HS-5 (cell line): ENCODE results near the gene EXOC6B.
"Not testable (repeated sequence)": the region's sequence is repeated elsewhere in the genome, so short reads cannot be mapped to it uniquely, and the experiment has no call there.

Source experiments
- DNase-seq: peaks from one replicate; pipeline ENCODE4 v3.0.0-alpha.2; 2012; ENCODE audit warnings: low read depth

The EXOC6B gene

GRCh38 chr2:72427022-72427861 is 398.6 kb downstream of the EXOC6B start:
- no peak for DNase-seq

DNA sequence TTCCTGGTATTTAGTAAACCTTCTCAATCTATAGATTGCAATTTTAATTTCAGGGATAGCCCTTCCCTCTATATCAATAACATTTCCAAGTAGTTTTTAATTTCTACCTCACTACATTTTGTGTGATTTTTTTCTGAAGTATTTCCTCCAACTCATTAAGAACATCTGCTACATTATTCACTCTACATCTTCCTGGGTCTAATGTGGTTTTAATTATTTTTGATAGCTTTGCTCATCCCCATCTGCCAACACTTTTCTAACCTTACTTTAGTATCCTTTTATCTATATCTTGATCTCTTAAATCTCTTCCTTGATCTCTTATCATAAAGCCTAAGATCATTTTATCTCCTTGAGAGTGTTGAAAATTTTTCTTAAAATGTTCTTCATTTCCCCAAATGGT is 399.8 kb downstream of the EXOC6B start:
- peak; percentile 11 for DNase-seq

- DNase-seq = no peak
Measured at GRCh38 chr2:72423756-72424155, 402.1 kb downstream of the EXOC6B start.

DNA sequence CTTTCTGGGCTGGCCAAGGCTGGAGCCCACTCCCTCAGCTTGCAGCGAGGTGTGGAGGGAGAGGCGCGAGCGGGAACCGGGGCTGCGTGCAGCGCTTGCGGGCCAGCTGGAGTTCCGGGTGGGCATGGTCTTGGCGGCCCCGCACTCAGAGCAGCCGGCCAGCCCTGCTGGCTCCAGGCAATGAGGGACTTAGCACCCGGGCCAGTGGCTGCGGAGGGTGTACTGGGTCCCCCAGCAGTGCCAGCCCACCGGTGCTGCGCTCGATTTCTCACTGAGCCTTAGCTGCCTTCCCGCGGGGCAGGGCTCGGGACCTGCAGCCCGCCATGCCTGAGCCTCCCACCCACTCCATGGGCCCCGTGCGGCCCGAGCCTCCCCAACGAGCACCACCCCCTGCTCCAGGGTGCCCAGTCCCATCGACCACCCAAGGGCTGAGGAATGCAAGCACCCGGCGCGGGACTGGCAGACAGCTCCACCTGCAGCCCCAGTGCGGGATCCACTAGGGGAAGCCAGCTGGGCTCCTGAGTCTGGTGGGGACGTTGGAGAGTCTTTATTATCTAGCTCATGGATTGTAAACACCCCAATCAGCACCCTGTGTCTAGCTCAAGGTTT is 404.0 kb downstream of the EXOC6B start:
- not testable (repeated sequence) for DNase-seq

DNA sequence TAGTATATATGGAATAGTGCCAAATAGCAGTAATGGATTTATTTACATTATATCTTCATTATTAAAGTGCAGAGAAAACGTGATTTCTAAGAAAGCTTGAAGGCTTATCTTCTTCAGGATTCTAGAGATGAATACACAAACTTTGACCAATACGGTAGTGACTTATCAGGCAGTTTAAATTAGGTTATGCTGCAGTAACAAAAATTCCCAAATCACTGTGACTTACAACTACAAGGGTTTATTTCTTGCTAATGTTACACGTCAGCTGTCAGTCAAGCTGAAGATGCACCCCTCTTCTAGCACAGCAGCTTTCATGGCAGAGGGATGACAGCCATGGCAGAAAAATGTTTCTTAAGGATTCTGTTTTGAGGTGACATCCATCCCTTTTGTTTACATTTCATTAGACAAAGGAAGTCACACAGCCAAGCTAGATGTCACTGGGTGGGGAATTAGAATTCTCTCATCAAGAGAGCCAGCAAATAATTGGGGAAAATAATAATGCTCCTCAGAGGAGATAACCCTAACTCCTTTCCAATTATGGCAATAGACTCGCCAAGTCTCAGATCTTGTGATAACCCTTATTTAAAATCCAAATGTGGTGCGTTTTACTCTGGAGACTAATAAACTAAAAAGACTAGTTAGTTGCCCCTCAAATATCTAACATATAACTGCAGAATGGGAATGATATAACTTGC is 409.9 kb downstream of the EXOC6B start:
- no peak for DNase-seq

DNA sequence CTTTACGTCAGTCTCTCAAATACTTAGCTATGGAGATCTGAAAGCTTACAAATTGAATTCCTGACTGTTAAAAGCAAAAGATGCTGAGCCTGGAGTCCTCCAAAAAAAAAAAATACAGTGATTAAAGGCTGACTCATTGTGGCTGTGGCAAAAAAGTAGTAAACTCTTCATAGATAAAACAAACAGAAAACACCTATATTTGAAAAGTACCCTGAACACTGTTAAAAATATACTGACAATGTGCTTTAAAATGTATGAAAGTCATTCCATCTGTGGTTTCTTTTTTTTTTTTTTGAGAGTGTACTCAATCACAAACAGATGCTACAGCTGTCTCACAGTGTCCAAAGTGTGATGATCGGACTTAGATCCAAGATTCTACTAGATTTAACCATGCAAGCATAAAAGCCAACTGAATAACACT is 410.6 kb downstream of the EXOC6B start:
- peak; percentile 23 for DNase-seq

GRCh38 chr2:72414137-72414760 is 411.6 kb downstream of the EXOC6B start:
- no peak for DNase-seq

DNA sequence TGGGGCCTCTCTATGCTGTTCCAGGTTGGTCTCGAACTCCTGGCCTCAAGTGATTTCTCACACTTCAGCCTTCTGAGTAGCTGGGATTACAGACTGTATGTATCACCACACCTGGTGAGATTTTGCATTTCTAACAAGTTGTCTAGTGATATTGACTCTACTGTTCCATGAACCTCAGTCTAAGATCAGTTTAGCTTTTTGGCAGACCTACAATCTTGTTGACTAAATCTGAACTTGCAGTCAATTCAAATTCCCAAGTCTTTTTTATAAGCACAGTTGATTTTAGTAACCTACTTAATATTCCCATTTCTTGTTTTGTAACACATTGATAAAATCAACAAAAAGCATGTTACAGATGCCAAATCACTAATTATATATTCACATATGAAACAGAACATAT is 412.1 kb downstream of the EXOC6B start:
- no peak for DNase-seq

DNA sequence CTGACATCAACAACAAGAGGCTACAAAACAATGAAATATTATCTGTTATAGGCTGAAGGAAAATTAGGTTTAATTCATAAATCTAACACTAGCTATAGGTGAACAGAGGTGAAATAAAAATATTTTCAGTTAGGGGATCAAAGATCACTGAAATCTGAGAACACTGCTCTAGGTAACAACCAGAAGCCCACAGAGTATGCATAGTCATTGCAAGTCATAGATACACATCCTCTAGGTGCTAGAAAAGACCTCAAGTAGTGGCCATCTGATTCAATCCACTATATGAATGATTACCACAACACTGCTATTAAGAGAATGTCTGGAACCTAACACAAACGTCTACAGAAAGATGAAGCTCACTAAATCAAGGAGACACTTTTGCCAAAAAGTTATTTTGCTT is 413.6 kb downstream of the EXOC6B start:
- DNase-seq = no peak

GRCh38 chr2:72399879-72400278 is 426.0 kb downstream of the EXOC6B start:
- DNase-seq = no peak

DNA sequence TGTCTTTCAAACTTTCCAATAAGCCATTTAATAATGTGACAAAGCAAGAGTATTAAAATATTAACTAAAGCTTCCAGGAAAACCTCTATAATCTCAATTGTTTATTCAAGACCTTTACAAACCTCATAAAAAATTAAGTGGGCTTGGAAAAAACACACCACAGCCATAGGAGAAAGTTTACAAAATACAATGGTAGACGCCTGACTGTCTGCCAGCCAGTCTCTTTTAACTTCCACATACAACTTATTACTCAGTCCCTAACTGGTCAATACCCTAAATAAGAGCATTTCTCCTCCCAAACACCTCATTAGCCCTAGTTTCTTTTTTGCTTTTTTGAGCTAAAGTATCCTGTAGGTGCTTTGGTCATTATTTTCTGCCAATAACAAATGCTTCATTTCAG is 430.7 kb downstream of the EXOC6B start:
- no peak for DNase-seq

DNA sequence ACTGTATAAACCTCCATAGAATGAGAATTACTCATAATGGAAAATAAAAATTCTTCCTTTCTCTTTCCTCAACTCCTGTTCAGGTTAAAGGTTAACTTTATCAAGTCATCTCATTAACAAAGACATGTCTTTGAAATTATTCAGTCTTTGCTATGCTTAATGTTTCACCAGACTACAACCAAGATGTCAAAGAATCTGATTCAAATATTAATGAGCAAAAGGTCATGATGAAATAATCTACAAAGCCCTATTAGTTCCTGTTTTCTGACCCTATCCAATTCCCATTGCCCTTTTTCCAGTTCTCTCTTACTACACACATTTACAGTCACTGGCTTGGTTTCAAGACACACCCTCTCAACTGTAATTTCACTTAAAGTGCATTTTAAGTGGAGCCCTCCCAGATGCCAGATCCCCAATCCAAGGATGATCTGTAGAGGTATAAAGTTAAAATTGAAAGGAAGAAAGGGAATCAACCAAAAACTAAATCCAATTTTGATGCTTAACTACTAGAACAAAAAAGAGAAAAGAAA is 431.2 kb downstream of the EXOC6B start:
- DNase-seq = no peak

GRCh38 chr2:72389447-72389846 is 436.4 kb downstream of the EXOC6B start:
- DNase-seq = no peak

DNA sequence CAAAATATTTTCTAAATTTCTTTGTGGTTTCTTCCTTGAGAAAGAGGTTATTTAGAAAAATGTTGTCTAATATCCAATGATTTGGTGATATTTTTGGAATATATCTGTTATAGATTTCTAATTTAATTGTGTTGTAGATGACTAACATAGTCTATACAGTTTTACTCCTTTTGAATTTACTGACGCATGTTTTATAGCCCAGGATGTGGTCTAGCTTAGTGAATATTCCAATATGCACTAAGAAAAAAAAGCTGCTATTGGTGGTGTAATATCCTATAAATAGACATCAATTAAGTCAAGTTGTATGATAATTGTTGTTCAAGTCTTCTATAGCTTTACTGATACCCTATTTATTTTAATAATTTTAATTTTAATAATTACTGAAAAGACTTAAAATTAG is 437.6 kb downstream of the EXOC6B start:
- DNase-seq = no peak

DNA sequence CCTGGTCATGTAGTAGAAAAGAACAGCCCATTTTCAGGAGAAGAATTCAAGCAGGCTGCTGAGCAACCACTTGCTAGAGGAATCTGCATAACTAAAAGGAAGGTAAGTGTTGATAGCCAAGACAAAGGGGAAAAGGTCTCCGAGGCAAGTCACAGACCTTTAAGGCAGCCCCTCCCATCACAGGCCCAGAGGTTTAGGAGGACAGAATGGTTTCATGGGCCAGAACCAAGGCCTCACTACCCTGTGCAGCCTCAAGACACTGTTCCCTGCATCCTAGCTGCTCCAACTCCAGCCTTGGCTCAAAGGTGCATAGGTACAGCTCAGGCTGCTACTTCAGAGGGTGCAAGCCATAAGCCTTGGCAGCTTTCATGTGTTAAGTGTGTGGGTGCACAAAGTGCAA is 439.5 kb downstream of the EXOC6B start:
- DNase-seq = no peak

DNA sequence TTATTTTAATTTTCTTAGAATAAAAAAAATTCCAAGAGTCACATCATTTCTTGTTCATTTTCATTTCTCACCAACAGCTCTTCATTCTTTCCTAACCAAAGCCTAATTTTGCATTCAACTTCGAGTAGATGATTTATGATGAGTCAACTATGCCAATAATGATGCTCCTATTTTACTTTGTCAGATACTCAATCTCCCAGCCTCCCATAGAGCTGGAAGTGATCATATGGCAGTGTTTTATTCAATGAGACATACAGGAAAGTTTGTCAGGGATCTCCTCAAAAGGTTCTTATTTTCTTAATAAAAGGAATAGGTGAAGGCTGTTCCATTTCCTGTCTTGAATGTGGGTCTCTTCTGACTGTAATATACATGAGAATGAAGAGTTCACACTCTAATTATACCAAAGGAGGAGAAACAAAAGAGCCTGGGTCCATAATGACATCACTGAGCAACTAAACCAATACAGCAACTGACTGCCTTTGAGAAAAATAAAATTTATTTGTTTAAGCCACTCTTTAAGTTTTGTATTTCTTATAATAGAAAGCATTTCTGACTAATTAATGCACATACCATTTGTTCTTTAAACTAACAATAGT is 447.0 kb downstream of the EXOC6B start:
- no peak for DNase-seq

DNA sequence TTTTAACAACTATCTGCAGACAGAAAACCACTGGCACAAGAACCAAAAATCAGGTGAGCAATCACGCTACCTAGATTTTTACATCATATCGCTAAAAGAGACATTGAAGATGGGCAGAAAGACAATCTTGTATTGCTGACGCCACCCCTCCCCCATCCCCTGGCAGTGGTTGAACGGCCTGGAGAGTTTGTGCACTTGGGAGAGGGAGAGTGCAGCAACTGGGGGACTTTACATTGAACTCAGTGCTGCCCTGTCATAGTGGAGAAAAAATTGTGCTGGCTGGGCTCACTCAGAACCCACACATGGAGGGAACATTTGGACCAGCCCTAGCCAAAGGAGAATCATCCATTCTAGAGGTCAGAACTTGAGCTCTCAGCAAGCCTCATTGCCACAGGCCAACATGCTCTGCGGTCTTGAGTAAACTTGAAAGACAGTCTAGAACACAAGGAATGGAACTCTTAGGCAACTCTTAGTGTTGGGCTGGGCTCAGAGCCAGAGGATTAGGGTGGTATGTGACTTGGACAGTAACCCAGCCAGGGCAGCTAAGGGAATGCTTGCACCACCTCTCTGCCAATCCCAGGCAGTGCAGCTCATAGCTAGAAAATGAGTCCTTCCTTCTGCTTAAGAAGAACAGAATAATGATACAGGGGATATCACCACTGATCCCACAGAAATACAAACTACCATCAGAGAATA is 458.2 kb downstream of the EXOC6B start:
- peak; percentile 81 for DNase-seq

DNA sequence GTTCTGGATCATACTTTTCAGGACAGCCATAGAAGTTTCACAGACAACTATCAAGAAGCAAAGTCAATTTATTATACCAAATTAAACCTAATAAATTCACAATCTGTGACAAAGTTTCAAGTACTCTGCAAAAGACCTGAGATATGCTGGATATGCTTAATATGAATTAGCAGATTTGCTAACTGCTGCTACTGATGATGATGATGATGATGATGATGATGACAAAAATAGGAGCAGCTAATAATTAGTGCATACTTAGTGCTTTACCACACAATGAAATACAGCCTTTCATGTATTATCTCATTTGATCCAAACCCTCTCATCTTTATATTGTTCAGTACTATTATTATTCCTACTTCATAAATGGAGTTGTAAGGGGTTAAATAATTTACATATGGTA is 462.4 kb downstream of the EXOC6B start:
- no peak for DNase-seq

GRCh38 chr2:72362733-72363132 is 463.1 kb downstream of the EXOC6B start:
- DNase-seq = no peak

DNA sequence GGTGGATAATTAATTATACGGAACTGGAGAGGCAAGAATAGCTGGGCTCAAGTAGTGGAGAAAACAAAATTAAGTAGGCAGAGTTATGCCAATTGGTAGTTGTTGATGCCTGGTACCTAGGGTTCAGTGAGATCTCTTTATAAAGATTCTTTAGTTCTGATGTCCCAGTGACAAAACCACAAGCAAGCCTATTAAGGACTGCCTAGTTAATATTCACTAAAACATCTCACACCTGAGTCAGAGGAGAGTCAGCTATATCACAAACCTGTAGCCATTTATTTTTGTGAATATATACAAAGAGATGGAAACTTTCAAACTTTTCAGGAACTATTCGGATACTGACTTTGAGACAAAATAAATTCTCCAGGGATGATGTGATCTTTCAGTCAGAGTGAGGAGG is 464.3 kb downstream of the EXOC6B start:
- DNase-seq = no peak

DNA sequence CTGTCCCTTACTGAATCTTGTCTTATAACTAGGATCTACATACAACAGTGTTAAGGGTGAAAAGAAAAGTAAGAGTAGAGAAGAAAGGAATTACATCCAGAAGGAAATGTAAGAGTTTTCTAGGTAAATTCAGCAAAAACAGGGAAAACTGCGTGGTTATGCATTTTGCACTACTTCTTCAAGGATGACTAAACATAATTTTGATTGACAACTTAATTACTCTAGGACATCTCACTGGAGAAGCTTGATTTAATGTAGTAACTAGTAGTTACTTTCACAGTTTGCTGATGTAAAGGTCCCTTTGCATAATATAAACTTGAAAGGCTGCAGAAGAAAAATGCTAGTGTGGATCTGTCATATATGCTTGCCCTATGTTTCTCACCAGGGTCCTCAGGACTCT is 464.8 kb downstream of the EXOC6B start:
- DNase-seq = no peak
